HL-60 (cell line): Measurements from ENCODE around the gene PCGF3.

ENCODE experiments used
- CTCF ChIP-seq: IDR thresholded peaks from one replicate; pipeline ENCODE4 v1.5.1; 2011; ENCODE audit warnings: low read length, control low read depth, inconsistent platforms; ENCODE audit not compliant: insufficient read depth
- GABPA ChIP-seq: IDR thresholded peaks from 2 replicates; pipeline ENCODE4 v1.6.1; 2012; ENCODE audit warnings: low read depth
- POLR2AphosphoS5 ChIP-seq: IDR thresholded peaks from 2 replicates; pipeline ENCODE4 v1.6.1; 2012; ENCODE audit warnings: low read depth
- SPI1 ChIP-seq: IDR thresholded peaks from 2 replicates; pipeline ENCODE4 v1.6.1; 2012; ENCODE audit warnings: low read depth, mild to moderate bottlenecking, borderline replicate concordance

GRCh38 chr4:769511-769910 is 63.9 kb downstream of the PCGF3 start:
- TF ChIP-seq GABPA (no peak), POLR2AphosphoS5 (no peak), CTCF (no peak), SPI1 (no peak)
